Measurements from ENCODE around the gene SLC25A21. TPM values are rescaled to one million over a fixed set of nuclear protein-coding genes. Genes with fewer than 3 reads are reported as not detected.
"Not testable (repeated sequence)": the region's sequence is repeated elsewhere in the genome, so short reads cannot be mapped to it uniquely, and the experiment has no call there.

SLC25A21 gene
- total RNA-seq, 2 donors from 2014 or later: 1.2 TPM; not detected in 1

- no peaks in the 10 kb centered on the region for H3K36me3 ChIP-seq
- DNase-seq (ENCODE audit: low spot score): no peak
- H3K9me3 ChIP-seq: no peaks in the 10 kb centered on the region
- TF ChIP-seq CTCF (IDR thresholded peaks at IDR 0.05): no peak
- H3K27me3 ChIP-seq (replicated peaks; ENCODE audit: insufficient read depth): no peaks in the 10 kb centered on the region
- H3K4me1 ChIP-seq (ENCODE audit: control insufficient read depth in 1 of 2, low read depth in 2 of 2): no peaks in the 10 kb centered on the region
- H3K27ac ChIP-seq: no peak overlapping the region
- H3K4me3 ChIP-seq: no peak overlapping the region
- ATAC-seq (ENCODE audit: insufficient number of reproducible peaks, low FRiP score, low read depth): no peak
Observed at GRCh38 chr14:36816481-36816880, 355.9 kb downstream of the SLC25A21 start.

- H3K4me1 ChIP-seq (ENCODE audit: control insufficient read depth in 1 of 2, low read depth in 2 of 2); H3K27ac ChIP-seq; ATAC-seq (ENCODE audit: insufficient number of reproducible peaks, low FRiP score, low read depth); DNase-seq (ENCODE audit: low spot score); H3K9me3 ChIP-seq; H3K4me3 ChIP-seq; H3K36me3 ChIP-seq; H3K27me3 ChIP-seq (replicated peaks; ENCODE audit: insufficient read depth): not testable (repeated sequence)
Observed at GRCh38 chr14:36814783-36815182, 357.6 kb downstream of the SLC25A21 start.

GRCh38 chr14:36810209-36810608 is 362.2 kb downstream of the SLC25A21 start:
- TF ChIP-seq CTCF (IDR thresholded peaks at IDR 0.05): no peak
- DNase-seq (ENCODE audit: low spot score): no peak
- H3K36me3 ChIP-seq: no peaks in the 10 kb centered on the region
- no peaks in the 10 kb centered on the region for H3K9me3 ChIP-seq
- H3K4me1 ChIP-seq (ENCODE audit: control insufficient read depth in 1 of 2, low read depth in 2 of 2): no peaks in the 10 kb centered on the region
- H3K27ac ChIP-seq: no peak overlapping the region
- no peak for ATAC-seq (ENCODE audit: insufficient number of reproducible peaks, low FRiP score, low read depth)
- no peak overlapping the region for H3K4me3 ChIP-seq
- H3K27me3 ChIP-seq (replicated peaks; ENCODE audit: insufficient read depth): no peaks in the 10 kb centered on the region

- H3K9me3 ChIP-seq: no peaks in the 10 kb centered on the region
- no peaks in the 10 kb centered on the region for H3K4me1 ChIP-seq (ENCODE audit: control insufficient read depth in 1 of 2, low read depth in 2 of 2)
- no peak for TF ChIP-seq CTCF (IDR thresholded peaks at IDR 0.05)
- no peaks in the 10 kb centered on the region for H3K36me3 ChIP-seq
- ATAC-seq (ENCODE audit: insufficient number of reproducible peaks, low FRiP score, low read depth): no peak
- no peak overlapping the region for H3K4me3 ChIP-seq
- no peak overlapping the region for H3K27ac ChIP-seq
- DNase-seq (ENCODE audit: low spot score): no peak
- H3K27me3 ChIP-seq (replicated peaks; ENCODE audit: insufficient read depth): no peaks in the 10 kb centered on the region
Observed at GRCh38 chr14:36807727-36808126, 364.7 kb downstream of the SLC25A21 start.

GRCh38 chr14:36805131-36805559 is 367.3 kb downstream of the SLC25A21 start:
- no peak for ATAC-seq (ENCODE audit: insufficient number of reproducible peaks, low FRiP score, low read depth)
- Histone ChIP-seq H3K4me1 (ENCODE audit: control insufficient read depth in 1 of 2, low read depth in 2 of 2) (no peaks in the 10 kb centered on the region), H3K4me3 (no peak overlapping the region), H3K36me3 (no peaks in the 10 kb centered on the region), H3K9me3 (no peaks in the 10 kb centered on the region), H3K27me3 (replicated peaks; ENCODE audit: insufficient read depth) (no peaks in the 10 kb centered on the region), H3K27ac (no peak overlapping the region)
- DNase-seq (ENCODE audit: low spot score): no peak
- no peak for TF ChIP-seq CTCF (IDR thresholded peaks at IDR 0.05)

- H3K27ac ChIP-seq: no peak overlapping the region
- ATAC-seq (ENCODE audit: insufficient number of reproducible peaks, low FRiP score, low read depth): no peak
- H3K27me3 ChIP-seq (replicated peaks; ENCODE audit: insufficient read depth): no peaks in the 10 kb centered on the region
- TF ChIP-seq CTCF (IDR thresholded peaks at IDR 0.05): no peak
- no peak overlapping the region for H3K4me3 ChIP-seq
- no peaks in the 10 kb centered on the region for H3K36me3 ChIP-seq
- H3K4me1 ChIP-seq (ENCODE audit: control insufficient read depth in 1 of 2, low read depth in 2 of 2): no peaks in the 10 kb centered on the region
- no peak for DNase-seq (ENCODE audit: low spot score)
- H3K9me3 ChIP-seq: no peaks in the 10 kb centered on the region
Observed at GRCh38 chr14:36797634-36798033, 374.8 kb downstream of the SLC25A21 start.

Data from thoracic aorta (tissue), 2 donors.